Measurements from ENCODE around the gene GRAMD2B.

GRAMD2B gene

GRCh38 chr5:126484253-126484652 lies 61.0 kb downstream of the GRAMD2B start:
- DNase-seq = no peak

DNA sequence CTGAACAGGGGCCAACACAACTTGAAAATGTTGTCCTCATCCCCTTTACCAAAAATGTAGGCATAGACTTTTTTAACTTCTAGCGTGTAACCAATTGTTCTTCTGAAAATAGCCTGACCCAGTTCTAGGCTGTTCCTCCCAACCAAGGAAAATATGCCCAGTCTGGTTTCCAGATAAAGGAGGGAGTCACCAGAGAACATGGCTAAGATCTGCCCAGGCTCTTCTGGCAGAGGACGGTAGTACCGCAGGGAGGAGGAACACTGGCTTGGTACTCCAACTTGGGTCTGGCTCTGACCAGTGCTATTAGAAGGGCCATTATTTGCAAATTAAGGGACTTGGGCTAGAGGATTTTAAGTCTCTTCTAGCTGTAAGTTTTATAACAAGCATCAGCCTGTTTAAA lies 63.1 kb downstream of the GRAMD2B start:
- DNase-seq = no peak

GRCh38 chr5:126487596-126487995 lies 64.4 kb downstream of the GRAMD2B start:
- no peak for DNase-seq

DNA sequence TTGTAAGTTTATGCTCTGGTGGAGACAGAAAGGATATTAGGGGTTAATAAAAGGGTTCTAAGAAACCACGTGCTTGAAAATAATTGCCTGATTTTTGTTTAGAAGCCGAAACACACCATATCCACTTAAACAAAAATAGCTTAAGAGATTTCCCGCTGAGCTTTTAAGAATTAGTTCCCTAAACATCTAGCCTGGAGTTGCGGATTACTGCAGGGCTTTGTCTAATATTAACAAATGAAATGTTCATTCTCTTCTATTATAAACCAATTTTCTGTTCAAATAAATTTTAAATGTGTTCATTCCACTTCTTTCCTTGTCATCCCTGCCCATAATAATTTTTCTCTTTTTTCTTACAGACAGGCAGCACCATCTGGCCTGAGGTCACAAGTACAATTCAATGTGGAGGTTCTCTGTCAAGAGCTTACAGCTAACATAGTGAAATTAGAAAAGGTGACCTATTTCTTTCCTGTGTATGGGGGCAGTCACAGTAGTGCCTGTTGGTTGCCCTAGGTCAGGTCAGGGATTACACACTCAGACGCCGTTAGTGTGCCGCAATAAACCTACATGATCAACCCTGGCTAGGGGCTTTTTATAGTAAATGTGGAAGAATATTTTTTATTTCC lies 65.3 kb downstream of the GRAMD2B start:
- DNase-seq = no peak

- DNase-seq = no peak
These were observed 67.1 kb downstream of the GRAMD2B start for GRCh38 chr5:126490167-126490940.

- DNase-seq = no peak
These were observed 69.7 kb downstream of the GRAMD2B start for GRCh38 chr5:126492939-126493338.

DNA sequence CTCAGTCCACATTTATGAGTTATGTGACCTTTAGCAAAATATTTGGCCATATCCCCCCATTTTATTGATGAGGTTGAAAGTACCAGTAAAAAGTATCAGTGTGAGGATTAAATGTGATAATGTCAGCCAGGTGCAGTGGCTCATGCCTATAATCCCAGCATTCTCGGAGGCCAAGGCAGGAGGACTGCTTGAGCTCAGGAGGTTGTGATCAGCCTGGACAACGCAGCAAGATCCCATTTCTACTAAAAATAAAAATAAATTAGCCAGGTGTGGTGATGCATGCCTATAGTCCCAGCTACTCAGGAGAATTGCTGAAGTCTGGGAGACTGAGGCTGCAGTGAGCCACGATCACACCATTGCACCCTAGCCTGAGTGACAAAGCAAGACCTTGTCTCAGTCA lies 71.2 kb downstream of the GRAMD2B start:
- no peak for DNase-seq

DNA sequence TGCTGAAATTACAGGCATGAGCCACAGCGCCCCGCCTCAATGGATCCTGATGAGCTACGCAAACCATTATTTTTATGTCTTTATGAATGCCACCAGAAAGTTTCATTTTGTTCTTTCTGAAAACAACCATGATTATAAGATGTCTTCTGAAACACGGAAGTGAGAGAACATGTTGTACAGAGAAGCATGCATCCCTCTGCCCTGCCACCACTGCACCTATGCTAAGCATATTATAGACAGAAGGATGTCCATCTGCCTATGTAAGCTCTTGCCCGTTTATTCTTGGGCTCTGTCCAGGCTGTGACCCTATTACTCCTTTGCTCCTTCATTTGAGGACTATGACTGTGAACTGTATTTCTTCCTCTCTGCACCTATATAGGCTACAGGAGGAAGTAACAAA lies 74.3 kb downstream of the GRAMD2B start:
- DNase-seq = no peak

DNA sequence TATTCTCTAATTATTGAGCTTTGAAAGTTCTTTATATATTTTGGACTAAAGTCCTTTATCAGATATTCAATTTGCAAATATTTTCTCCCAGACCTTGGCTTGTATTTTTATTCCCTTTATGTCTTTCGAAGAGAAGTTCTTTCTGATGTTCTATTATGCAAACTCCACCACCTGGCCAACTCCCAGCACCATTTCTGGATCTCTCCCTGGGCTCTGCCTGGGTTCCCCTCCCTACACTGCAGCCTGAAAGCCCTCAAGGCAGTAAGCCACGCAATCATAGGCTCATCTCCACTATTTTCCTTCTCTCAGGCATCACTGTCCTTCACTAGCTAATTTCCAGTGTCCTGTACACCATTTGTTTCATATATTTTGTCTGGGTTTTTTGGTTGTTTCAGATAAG lies 76.1 kb downstream of the GRAMD2B start:
- no peak for DNase-seq

DNA sequence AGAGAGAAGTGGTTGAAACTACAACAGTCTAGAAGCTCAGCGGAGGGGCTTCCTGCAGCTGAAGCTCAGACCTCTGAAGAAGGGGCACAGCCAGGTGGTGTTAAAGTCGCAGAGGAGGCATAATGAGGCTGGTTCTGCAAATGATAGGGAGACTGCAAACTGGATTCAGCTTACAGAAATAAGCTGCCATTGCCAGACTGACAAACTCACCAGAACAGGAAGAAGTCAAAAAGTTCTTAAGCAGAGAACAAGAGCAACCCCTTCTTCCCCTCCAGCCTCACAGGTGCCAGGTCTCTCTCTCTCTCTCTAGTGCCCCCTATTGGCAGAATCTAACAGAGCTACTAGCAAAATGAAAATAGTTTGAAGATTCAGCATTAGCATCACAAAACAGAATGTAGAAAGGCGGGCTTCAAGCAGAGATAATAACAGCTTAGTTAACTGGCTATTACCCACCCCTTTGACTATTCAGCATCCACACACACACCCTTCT lies 76.7 kb downstream of the GRAMD2B start:
- no peak for DNase-seq

DNA sequence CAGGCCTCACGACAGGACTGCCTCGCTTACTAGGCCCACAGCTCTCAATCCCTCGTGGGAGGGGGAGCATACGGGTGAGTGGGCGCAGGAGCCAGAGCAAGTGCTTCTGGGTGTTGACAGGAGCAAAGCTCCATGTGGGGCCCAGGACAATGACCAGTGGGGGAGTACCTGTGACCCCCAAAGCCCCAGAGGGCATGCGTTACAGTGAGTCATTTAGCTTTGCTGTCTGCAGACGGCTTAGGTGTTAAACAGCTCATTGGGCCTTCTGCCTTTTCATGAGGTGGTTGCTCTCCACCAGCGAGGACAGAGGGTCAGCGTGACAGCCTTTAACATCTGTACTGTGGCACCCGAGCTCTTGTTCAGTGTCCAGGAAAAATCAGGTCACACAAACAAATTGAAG lies 78.2 kb downstream of the GRAMD2B start:
- no peak for DNase-seq

DNA sequence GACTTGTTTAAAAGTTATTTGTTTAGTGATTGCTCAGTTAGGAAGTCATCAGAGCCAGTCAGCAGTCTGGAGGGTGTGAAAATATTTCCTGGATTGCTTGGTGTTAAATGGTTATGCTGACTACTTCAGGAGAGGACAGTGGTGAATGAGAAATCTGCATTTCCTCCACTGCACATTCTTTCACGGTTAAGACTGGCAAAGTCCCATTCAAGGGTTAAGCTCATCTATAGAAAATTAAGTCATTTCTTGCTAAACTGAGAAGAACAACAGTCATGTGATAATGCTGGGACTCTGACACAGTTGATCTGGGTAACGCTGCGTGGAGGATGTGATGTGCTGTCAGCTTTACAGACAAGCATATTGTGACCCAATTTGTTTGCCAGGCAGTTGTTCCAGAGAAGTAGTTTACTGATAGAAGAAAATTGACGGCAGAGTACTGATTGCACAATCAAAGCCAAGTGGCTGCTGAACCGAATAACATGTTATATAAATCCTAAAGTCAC lies 80.4 kb downstream of the GRAMD2B start:
- DNase-seq = no peak

- no peak for DNase-seq
These were observed 82.9 kb downstream of the GRAMD2B start for GRCh38 chr5:126506079-126506478.

GRCh38 chr5:126508251-126508961 lies 85.2 kb downstream of the GRAMD2B start:
- no peak for DNase-seq

GRCh38 chr5:126508962-126509279 lies 85.7 kb downstream of the GRAMD2B start:
- no peak for DNase-seq

DNA sequence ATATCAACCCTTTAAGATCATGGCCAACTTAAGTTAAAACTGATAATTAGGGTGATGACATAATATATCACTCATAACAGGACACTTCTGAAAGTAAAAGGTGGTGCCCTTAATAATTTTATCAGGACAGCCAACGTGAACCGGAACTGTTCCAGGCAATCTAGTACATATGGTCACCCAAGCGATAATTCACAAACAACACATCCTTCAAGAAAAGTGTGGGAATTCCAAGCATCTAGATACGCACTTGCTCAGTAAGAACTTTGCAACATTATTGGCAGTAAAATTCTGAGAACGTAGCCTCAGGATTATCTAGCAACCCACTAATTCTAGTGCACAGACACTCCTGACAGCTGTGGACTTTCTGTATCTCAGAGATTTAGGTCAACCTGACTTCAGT lies 86.1 kb downstream of the GRAMD2B start:
- DNase-seq = no peak

GRCh38 chr5:126511961-126512360 lies 88.8 kb downstream of the GRAMD2B start:
- DNase-seq = no peak

- no peak for DNase-seq
These were observed 89.2 kb downstream of the GRAMD2B start for GRCh38 chr5:126512451-126512850.

DNA sequence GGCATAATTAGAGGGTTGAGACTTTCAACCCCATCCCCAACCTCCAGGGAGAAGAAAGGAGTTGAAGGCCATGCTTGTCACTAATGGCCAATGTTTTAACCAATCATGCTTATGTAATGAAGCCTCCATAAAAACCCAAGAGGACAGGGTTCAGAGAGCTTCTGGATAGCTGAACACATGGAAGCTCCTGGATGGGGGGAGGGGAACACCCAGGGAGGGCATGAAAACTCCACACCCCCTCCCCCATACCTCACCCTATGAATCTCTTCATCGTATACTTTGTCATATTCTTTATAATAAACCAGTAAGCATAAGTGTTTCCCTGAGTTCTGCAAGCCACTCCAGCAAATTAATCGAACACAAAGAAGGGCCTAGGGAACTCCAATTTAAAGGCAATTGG lies 90.1 kb downstream of the GRAMD2B start:
- no peak for DNase-seq

DNA sequence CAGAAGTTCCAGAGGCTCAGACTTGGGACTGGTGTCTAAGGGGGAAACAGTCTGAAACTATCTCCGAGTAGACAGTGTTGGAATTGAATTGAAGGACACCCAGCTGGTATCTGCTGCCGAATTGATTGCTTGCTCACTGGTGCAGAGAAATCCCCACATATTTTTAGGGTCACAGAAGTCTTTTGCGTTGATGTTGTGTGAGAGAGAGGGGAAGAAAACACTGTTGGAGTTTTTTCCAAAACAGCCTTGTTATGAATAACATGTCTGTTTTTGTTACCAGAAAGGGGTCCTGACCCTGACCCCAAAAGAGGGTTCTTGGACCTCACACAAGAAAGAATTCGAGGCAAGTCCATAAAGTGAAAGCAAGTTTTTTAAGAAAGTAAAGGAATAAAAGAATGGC lies 90.5 kb downstream of the GRAMD2B start:
- no peak for DNase-seq

DNA sequence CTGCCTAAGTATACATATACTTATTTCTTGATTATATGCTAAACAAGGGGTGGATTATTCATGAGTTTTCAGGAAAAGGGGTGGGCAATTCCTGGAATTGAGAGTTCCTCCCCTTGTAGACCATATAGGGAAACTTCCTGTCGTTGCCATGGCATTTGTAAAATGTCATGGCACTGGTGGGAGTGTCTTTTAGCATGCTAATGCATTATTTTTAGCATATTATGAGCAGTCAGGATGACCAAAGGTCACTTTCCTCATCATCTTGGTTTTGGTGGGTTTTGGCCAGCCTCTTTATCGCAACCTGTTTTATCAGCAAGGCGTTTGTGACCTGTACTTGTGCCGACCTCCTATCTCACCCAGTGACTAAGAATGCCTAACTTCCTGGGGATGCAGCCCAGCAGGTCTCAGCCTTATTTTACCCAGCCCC lies 90.9 kb downstream of the GRAMD2B start:
- no peak for DNase-seq

- DNase-seq = no peak
These were observed 91.4 kb downstream of the GRAMD2B start for GRCh38 chr5:126514558-126515141.

DNA sequence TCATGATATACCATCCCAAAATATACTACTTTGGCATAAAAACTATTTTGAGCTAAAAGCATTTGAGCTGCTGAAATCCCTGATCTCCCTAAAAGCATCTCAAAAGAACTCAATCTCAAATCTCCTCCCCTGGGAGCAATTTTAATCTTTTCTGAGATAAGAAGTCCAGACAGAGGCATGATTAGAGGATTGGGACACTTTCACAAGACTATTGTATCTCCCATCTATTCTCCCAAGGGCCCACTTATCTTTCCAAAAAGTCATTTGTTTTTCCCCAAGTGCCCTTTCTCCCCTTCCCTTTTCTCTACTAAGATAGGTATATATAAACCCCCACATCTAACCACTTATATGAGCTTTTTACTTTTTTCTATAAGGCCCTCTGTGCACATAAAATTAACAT lies 92.1 kb downstream of the GRAMD2B start:
- no peak for DNase-seq

- peak; percentile 72 for DNase-seq
These were observed 92.9 kb downstream of the GRAMD2B start for GRCh38 chr5:126516133-126516532.

All from NCI-H2029 (cell line).